PC-9 (cell line): ENCODE data around the gene ARHGEF17. TPM values are rescaled to one million over a fixed set of nuclear protein-coding genes. Genes with fewer than 3 reads are reported as not detected.

ENCODE experiments used
- BruUV-seq: library from RNA; stranded (reverse); fragments of 400-500 nt; replicated peaks from 2 replicates; lab custom pipeline; 2021; lab: Mats Ljungman, UMichigan
- CTCF ChIA-PET: fragments of 300-600 bp; sonication (Branson Sonifier 250); formaldehyde crosslinking; loops from one replicate; lab custom pipeline; 2022; ENCODE audit warnings: antibody characterized with exemption; lab: Charles Lee
- POLR2A ChIA-PET: fragments of 300-600 bp; sonication (Branson Sonifier 250); formaldehyde crosslinking; loops from one replicate; lab custom pipeline; 2022; ENCODE audit warnings: antibody characterized with exemption; ENCODE audit not compliant: unreplicated experiment; lab: Charles Lee
- DNase-seq, 2 experiments: peaks; one replicate each; pipeline versions ENCODE4 v3.0.0 to v3.0.0-alpha.2; 2015 to 2022; ENCODE audit warnings: mixed read lengths in 1 of 2
- H2AFZ ChIP-seq: fragments of 200-600 bp; sonication (generic); 2 replicates; pipeline ENCODE4 v1.8.1; 2017; ENCODE audit warnings: antibody characterized with exemption
- H3F3A ChIP-seq: fragments of 200-600 bp; sonication (generic); 2 replicates; pipeline ENCODE4 v1.8.1; 2017; ENCODE audit warnings: antibody characterized with exemption, mild to moderate bottlenecking, low read depth; ENCODE audit not compliant: insufficient read depth
- H3K27ac ChIP-seq: fragments of 200-600 bp; sonication (generic); 2 replicates; pipeline ENCODE4 v1.6.1; 2016; ENCODE audit warnings: mixed run types
- H3K27me3 ChIP-seq: fragments of 200-600 bp; sonication (generic); 2 replicates; pipeline ENCODE4 v1.6.1; 2016; ENCODE audit warnings: low read depth, mixed run types; ENCODE audit not compliant: insufficient read depth
- H3K36me3 ChIP-seq: fragments of 200-600 bp; sonication (generic); 2 replicates; pipeline ENCODE4 v1.6.1; 2016; ENCODE audit warnings: low read depth, mixed run types
- H3K4me1 ChIP-seq: fragments of 200-600 bp; sonication (generic); replicated peaks from 2 replicates; pipeline ENCODE4 v1.6.1; 2016; ENCODE audit warnings: mixed run types; ENCODE audit not compliant: insufficient read depth
- H3K4me2 ChIP-seq: fragments of 200-600 bp; sonication (generic); 2 replicates; pipeline ENCODE4 v1.6.1; 2017; ENCODE audit warnings: mixed run types
- H3K4me3 ChIP-seq: fragments of 200-600 bp; sonication (generic); 2 replicates; pipeline ENCODE4 v1.6.1; 2016; ENCODE audit warnings: mixed run types
- H3K79me2 ChIP-seq: fragments of 200-600 bp; sonication (generic); 2 replicates; pipeline ENCODE4 v1.6.1; 2017; ENCODE audit warnings: low read depth, mixed run types
- H3K9me2 ChIP-seq: fragments of 200-600 bp; sonication (generic); 2 replicates; pipeline ENCODE4 v1.8.1; 2017; ENCODE audit warnings: mild to moderate bottlenecking; ENCODE audit not compliant: insufficient read depth
- H3K9me3 ChIP-seq: fragments of 200-600 bp; sonication (generic); 2 replicates; pipeline ENCODE4 v1.8.1; 2016; ENCODE audit warnings: low read depth; ENCODE audit not compliant: insufficient read depth
- H4K20me1 ChIP-seq: fragments of 200-600 bp; sonication (generic); 2 replicates; pipeline ENCODE4 v1.8.1; 2017; ENCODE audit not compliant: insufficient read depth
- EZH2 ChIP-seq: fragments of 200-600 bp; sonication (generic); IDR thresholded peaks from 2 replicates; pipeline ENCODE4 v1.8.0; 2017; ENCODE audit warnings: antibody characterized with exemption, low read depth
- intact Hi-C: fragments of 100-400 bp; cut with micrococcal nuclease; formaldehyde crosslinking; loops from one replicate; pipeline ENCODE4 v1.10.0; 2022; ENCODE audit not compliant: unreplicated experiment
- total RNA-seq: library from RNA; stranded (reverse); gene quantifications from 2 replicates; pipeline ENCODE4 v1.2.3, GENCODE V29; 2021
- TF ChIP-seq, protein P1 (sequence below): fragments of 200-600 bp; sonication (generic); conservative IDR thresholded peaks from 2 replicates; pipeline ENCODE4 v1.6.1; 2017; ENCODE audit warnings: mixed run types, antibody characterized with exemption, mild to moderate bottlenecking, moderate library complexity

The ARHGEF17 gene
- total RNA-seq, 1 experiment from 2014 or later, result 56.9 TPM

- intact Hi-C loops, result no loop called here
- no peak overlapping the region for H3K4me2 ChIP-seq
- no peaks in the 10 kb centered on the region for H3K9me2 ChIP-seq
- no TSS peak for BruUV-seq
- no peak overlapping the region for H3K27ac ChIP-seq
- H3K27me3 ChIP-seq, result no peaks in the 10 kb centered on the region
- no peak for TF ChIP-seq EZH2
- TF ChIP-seq, protein P1, sequence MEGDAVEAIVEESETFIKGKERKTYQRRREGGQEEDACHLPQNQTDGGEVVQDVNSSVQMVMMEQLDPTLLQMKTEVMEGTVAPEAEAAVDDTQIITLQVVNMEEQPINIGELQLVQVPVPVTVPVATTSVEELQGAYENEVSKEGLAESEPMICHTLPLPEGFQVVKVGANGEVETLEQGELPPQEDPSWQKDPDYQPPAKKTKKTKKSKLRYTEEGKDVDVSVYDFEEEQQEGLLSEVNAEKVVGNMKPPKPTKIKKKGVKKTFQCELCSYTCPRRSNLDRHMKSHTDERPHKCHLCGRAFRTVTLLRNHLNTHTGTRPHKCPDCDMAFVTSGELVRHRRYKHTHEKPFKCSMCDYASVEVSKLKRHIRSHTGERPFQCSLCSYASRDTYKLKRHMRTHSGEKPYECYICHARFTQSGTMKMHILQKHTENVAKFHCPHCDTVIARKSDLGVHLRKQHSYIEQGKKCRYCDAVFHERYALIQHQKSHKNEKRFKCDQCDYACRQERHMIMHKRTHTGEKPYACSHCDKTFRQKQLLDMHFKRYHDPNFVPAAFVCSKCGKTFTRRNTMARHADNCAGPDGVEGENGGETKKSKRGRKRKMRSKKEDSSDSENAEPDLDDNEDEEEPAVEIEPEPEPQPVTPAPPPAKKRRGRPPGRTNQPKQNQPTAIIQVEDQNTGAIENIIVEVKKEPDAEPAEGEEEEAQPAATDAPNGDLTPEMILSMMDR, result no peak
- H3F3A ChIP-seq, result no peaks in the 10 kb centered on the region
- ChIA-PET CTCF (no interaction called here), POLR2A (no interaction called here)
- no peaks in the 10 kb centered on the region for H3K9me3 ChIP-seq
- no peaks in the 10 kb centered on the region for H3K36me3 ChIP-seq
- no peak overlapping the region for H2AFZ ChIP-seq
- no peaks in the 10 kb centered on the region for H3K79me2 ChIP-seq
- no peak for DNase-seq
- H3K4me3 ChIP-seq, result no peak overlapping the region
- no peaks in the 10 kb centered on the region for H3K4me1 ChIP-seq
- no peaks in the 10 kb centered on the region for H4K20me1 ChIP-seq
Measured at GRCh38 chr11:73405146-73405510, 97.1 kb downstream of the ARHGEF17 start.

DNA sequence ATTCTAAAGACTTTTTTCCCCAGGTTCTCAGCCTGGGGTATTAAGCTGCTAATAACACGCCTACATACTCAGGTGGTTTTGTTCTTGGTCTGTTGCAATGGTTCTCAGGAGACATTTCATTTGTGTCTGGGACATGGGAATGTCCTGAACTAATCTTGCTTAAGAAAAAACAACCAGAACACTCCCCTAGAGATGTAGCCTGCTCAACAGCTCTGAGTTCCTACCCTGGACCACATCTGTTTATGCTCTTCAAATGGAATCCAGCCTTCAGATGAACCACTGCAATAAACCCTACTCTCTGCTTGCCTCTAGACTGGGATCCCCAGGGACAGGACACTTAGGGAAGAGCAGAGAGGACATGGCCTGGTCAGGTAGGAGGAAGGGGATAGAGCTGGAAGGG, 98.1 kb downstream of the ARHGEF17 start:
- H3K79me2 ChIP-seq, result no peaks in the 10 kb centered on the region
- intact Hi-C loops, result no loop called here
- CTCF ChIA-PET, result no interaction called here
- H3K36me3 ChIP-seq, result no peaks in the 10 kb centered on the region
- H3K4me2 ChIP-seq, result no peak overlapping the region
- no TSS peak for BruUV-seq
- H3F3A ChIP-seq, result no peaks in the 10 kb centered on the region
- POLR2A ChIA-PET, result interaction anchor here (0.6 kb wide), 1 partner anchor 149 kb away, joined by 4 read pairs; no protein-coding TSS in a partner anchor
- no peak for DNase-seq
- H3K4me3 ChIP-seq, result no peak overlapping the region
- H3K9me2 ChIP-seq, result no peaks in the 10 kb centered on the region
- H3K27ac ChIP-seq, result no peak overlapping the region
- no peaks in the 10 kb centered on the region for H3K9me3 ChIP-seq
- TF ChIP-seq, protein P1, result no peak
- no peak for TF ChIP-seq EZH2
- H4K20me1 ChIP-seq, result no peaks in the 10 kb centered on the region
- no peaks in the 10 kb centered on the region for H3K4me1 ChIP-seq
- no peaks in the 10 kb centered on the region for H3K27me3 ChIP-seq
- H2AFZ ChIP-seq, result no peak overlapping the region

DNA sequence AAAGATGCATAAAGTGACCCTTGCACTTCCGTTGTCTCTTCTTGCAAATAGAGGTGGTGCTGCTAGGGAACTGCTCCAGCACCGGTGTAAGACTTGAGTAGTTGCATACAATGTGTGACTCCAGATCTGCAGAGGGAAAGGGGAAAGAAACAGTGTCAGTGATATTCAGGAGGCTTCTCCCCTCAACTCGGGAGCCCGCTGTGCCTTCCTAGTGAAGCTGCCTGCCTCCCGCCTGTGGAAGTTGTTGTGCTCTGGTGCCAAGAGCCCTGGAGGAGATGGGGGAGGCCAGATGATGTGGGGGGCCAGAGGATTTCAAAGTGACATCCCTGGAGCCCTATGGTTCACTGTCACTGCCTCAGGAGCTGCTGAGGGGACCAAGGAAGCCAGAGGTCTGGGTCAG, 98.5 kb downstream of the ARHGEF17 start:
- H3K4me1 ChIP-seq, result no peaks in the 10 kb centered on the region
- H4K20me1 ChIP-seq, result no peaks in the 10 kb centered on the region
- H3K27ac ChIP-seq, result no peak overlapping the region
- no TSS peak for BruUV-seq
- CTCF ChIA-PET, result interaction anchor here (0.6 kb wide), 2 partner anchors 8 to 66 kb away, joined by 3 to 4 read pairs; no protein-coding TSS in a partner anchor
- H3K36me3 ChIP-seq, result no peaks in the 10 kb centered on the region
- POLR2A ChIA-PET, result interaction anchor here (0.6 kb wide), 1 partner anchor 149 kb away, joined by 4 read pairs; no protein-coding TSS in a partner anchor
- no peak overlapping the region for H3K4me2 ChIP-seq
- TF ChIP-seq, protein P1, result no peak
- TF ChIP-seq EZH2, result no peak
- DNase-seq, result no peak
- no peaks in the 10 kb centered on the region for H3K9me2 ChIP-seq
- no peak overlapping the region for H3K4me3 ChIP-seq
- H2AFZ ChIP-seq, result no peak overlapping the region
- H3K9me3 ChIP-seq, result no peaks in the 10 kb centered on the region
- intact Hi-C loops, result no loop called here
- no peaks in the 10 kb centered on the region for H3F3A ChIP-seq
- no peaks in the 10 kb centered on the region for H3K79me2 ChIP-seq
- no peaks in the 10 kb centered on the region for H3K27me3 ChIP-seq
